GM13976 (cell line): Measurements from ENCODE around the gene STK40.

Experiments
- DNase-seq: peaks from one replicate; pipeline ENCODE4 v3.0.0; 2012; ENCODE audit warnings: low spot score
- CTCF ChIP-seq: IDR thresholded peaks from 2 replicates; pipeline ENCODE4 v1.5.1; 2012; ENCODE audit warnings: borderline replicate concordance, mild to moderate bottlenecking; ENCODE audit not compliant: insufficient read depth; ENCODE audit errors: extremely low read depth, missing control alignments, control extremely low read depth
- in situ Hi-C: fragments of 300-500 bp; cut with MboI; formaldehyde crosslinking; loops from one replicate; pipeline ENCODE4 v1.12.0; 2022; ENCODE audit warnings: low sequenced_read_pairs, mixed read lengths, inconsistent platforms; ENCODE audit not compliant: unreplicated experiment

Gene STK40

GRCh38 chr1:36306902-36307456, 78.7 kb downstream of the STK40 start:
- in situ Hi-C loops = no loop called here
- peak; percentile 100 for DNase-seq
- TF ChIP-seq CTCF = no peak

- in situ Hi-C loops = no loop called here
- peak; percentile 66 for DNase-seq
- TF ChIP-seq CTCF = peak; percentile 29
These were observed 79.4 kb downstream of the STK40 start, which contains the start of gene SH3D21 for GRCh38 chr1:36306210-36306901. TSS of gene SH3D21 (plus strand) at chr1:36306368. CDS start at chr1:36306421, 53 bp downstream.

GRCh38 chr1:36305915-36306209, 79.9 kb downstream of the STK40 start:
- TF ChIP-seq CTCF = no peak
- peak; percentile 34 for DNase-seq
- in situ Hi-C loops = no loop called here

GRCh38 chr1:36304970-36305914, 80.5 kb downstream of the STK40 start:
- no peak for TF ChIP-seq CTCF
- DNase-seq = no peak
- in situ Hi-C loops = no loop called here

GRCh38 chr1:36304521-36304920, 81.2 kb downstream of the STK40 start:
- in situ Hi-C loops = no loop called here
- TF ChIP-seq CTCF = no peak
- DNase-seq = no peak

- in situ Hi-C loops = no loop called here
These were observed 81.9 kb downstream of the STK40 start for GRCh38 chr1:36303650-36304360.

More at GRCh38 chr1:36303650-36304360, 81.9 kb downstream of the STK40 start:
- DNase-seq = no peak
- TF ChIP-seq CTCF = no peak
